HepG2 (cell line): ENCODE results near the gene BANP. TPM values are rescaled to one million over a fixed set of nuclear protein-coding genes. Genes with fewer than 3 reads are reported as not detected.

Experiments
- AHR ChIP-seq: IDR thresholded peaks from 2 replicates; pipeline ENCODE4 v1.6.1; 2018; ENCODE audit warnings: missing genetic modification reagents, missing compliant biosample characterization
- FOXP1 ChIP-seq, 2 experiments: fragments of 450-650 bp in 1 of 2; IDR thresholded peaks; 2 replicates each; pipeline ENCODE4 v1.6.1; 2017 to 2018; ENCODE audit warnings: antibody characterized with exemption in 1 of 2
- GPN1 ChIP-seq: sonication (generic); formaldehyde crosslinking; IDR thresholded peaks from 2 replicates; pipeline ENCODE4 v1.5.1; 2020; ENCODE audit warnings: missing genetic modification reagents, borderline replicate concordance
- HNRNPH1 ChIP-seq: fragments of 200-400 bp; formaldehyde crosslinking; optimal IDR thresholded peaks from 2 replicates; pipeline ENCODE3; 2017; ENCODE audit warnings: mild to moderate bottlenecking, low read depth, low read length
- HNRNPK ChIP-seq: fragments of 200-400 bp; formaldehyde crosslinking; IDR thresholded peaks from 2 replicates; pipeline ENCODE4 v1.6.1; 2018; ENCODE audit warnings: low read length, low read depth, moderate library complexity, mild to moderate bottlenecking; ENCODE audit not compliant: poor library complexity, severe bottlenecking
- NCOA2 ChIP-seq: sonication (generic); formaldehyde crosslinking; IDR thresholded peaks from 2 replicates; pipeline ENCODE4 v1.8.0; 2022; ENCODE audit warnings: inconsistent platforms
- ZC3H13 ChIP-seq: sonication (generic); formaldehyde crosslinking; IDR thresholded peaks from 2 replicates; pipeline ENCODE4 v1.8.1; 2023; ENCODE audit warnings: mild to moderate bottlenecking, missing genetic modification reagents, moderate library complexity
- ZNF12 ChIP-seq: sonication (generic); formaldehyde crosslinking; IDR thresholded peaks from 2 replicates; pipeline ENCODE4 v1.5.0; 2020; ENCODE audit warnings: missing genetic modification reagents
- ZNF260 ChIP-seq: sonication (generic); formaldehyde crosslinking; IDR thresholded peaks from 2 replicates; pipeline ENCODE4 v1.4.0; 2020; ENCODE audit warnings: missing genetic modification reagents, low read depth, mild to moderate bottlenecking, borderline replicate concordance
- ZNF263 ChIP-seq: sonication (generic); formaldehyde crosslinking; IDR thresholded peaks from 2 replicates; pipeline ENCODE4 v1.4.0; 2020; ENCODE audit warnings: missing genetic modification reagents
- ZNF264 ChIP-seq: sonication (generic); formaldehyde crosslinking; IDR thresholded peaks from 2 replicates; pipeline ENCODE4 v1.4.0; 2020; ENCODE audit warnings: missing genetic modification reagents
- ZNF367 ChIP-seq: sonication (generic); formaldehyde crosslinking; IDR thresholded peaks from 2 replicates; pipeline ENCODE4 v1.4.0; 2020; ENCODE audit warnings: missing genetic modification reagents, borderline replicate concordance
- ZNF557 ChIP-seq: sonication (generic); formaldehyde crosslinking; IDR thresholded peaks from 2 replicates; pipeline ENCODE4 v1.4.0; 2020; ENCODE audit warnings: missing genetic modification reagents
- ZNF615 ChIP-seq: sonication (generic); formaldehyde crosslinking; IDR thresholded peaks from 2 replicates; pipeline ENCODE4 v1.5.0; 2020; ENCODE audit warnings: mild to moderate bottlenecking, missing genetic modification reagents, borderline replicate concordance
- ZNF678 ChIP-seq: sonication (generic); formaldehyde crosslinking; IDR thresholded peaks from 2 replicates; pipeline ENCODE4 v1.4.0; 2020; ENCODE audit warnings: mild to moderate bottlenecking, missing genetic modification reagents
- ZNF891 ChIP-seq: sonication (generic); formaldehyde crosslinking; IDR thresholded peaks from 2 replicates; pipeline ENCODE4 v1.5.0; 2020; ENCODE audit warnings: mild to moderate bottlenecking, missing genetic modification reagents
- ZSCAN12 ChIP-seq: sonication (generic); formaldehyde crosslinking; IDR thresholded peaks from 2 replicates; pipeline ENCODE4 v1.9.0; 2021; ENCODE audit warnings: mild to moderate bottlenecking, missing genetic modification reagents
- polyA plus RNA-seq, 8 experiments: library from polyadenylated mRNA; depleted of rRNA in 3 of 8; stranded (reverse) in 7 of 8; unstranded in 1 of 8; fragments of >200 nt; fragmentation: Illumina TruSeq in 4 of 8; extraction: Trizol in 4 of 8; gene quantifications; 2 replicates each; pipeline versions ENCODE4 v1.2.1 to v1.2.3, GENCODE V29; 2011 to 2016; ENCODE audit warnings: low read depth in 4 of 8, missing spikeins in 1 of 8, mixed read lengths in 1 of 8; ENCODE audit not compliant: insufficient read depth in 1 of 8
- total RNA-seq, 5 experiments: library from RNA; depleted of rRNA; stranded (reverse); fragments of >200 nt; fragmentation: Illumina TruSeq; extraction: Trizol; gene quantifications; 2 replicates each; pipeline ENCODE4 v1.2.3, GENCODE V29; 2016; ENCODE audit warnings: low read depth in 1 of 5
- TF ChIP-seq, protein P1 (sequence below): sonication (generic); formaldehyde crosslinking; IDR thresholded peaks from 2 replicates; pipeline ENCODE4 v1.4.0; 2020; ENCODE audit warnings: mild to moderate bottlenecking, missing genetic modification reagents
- TF ChIP-seq, protein P2 (sequence below): sonication (generic); formaldehyde crosslinking; IDR thresholded peaks from 2 replicates; pipeline ENCODE4 v1.8.1; 2022; ENCODE audit warnings: mild to moderate bottlenecking, missing genetic modification reagents
- TF ChIP-seq, protein P3 (sequence below): sonication (generic); formaldehyde crosslinking; IDR thresholded peaks from 2 replicates; pipeline ENCODE4 v1.4.0; 2020; ENCODE audit warnings: low read depth, mild to moderate bottlenecking, missing genetic modification reagents

The BANP gene
- total and polyA plus RNA-seq, 2 of the 13 experiments (the other 11 are each of a cell fraction or from before 2014, with no cell fraction given), result 20.2 to 23.8 TPM

DNA sequence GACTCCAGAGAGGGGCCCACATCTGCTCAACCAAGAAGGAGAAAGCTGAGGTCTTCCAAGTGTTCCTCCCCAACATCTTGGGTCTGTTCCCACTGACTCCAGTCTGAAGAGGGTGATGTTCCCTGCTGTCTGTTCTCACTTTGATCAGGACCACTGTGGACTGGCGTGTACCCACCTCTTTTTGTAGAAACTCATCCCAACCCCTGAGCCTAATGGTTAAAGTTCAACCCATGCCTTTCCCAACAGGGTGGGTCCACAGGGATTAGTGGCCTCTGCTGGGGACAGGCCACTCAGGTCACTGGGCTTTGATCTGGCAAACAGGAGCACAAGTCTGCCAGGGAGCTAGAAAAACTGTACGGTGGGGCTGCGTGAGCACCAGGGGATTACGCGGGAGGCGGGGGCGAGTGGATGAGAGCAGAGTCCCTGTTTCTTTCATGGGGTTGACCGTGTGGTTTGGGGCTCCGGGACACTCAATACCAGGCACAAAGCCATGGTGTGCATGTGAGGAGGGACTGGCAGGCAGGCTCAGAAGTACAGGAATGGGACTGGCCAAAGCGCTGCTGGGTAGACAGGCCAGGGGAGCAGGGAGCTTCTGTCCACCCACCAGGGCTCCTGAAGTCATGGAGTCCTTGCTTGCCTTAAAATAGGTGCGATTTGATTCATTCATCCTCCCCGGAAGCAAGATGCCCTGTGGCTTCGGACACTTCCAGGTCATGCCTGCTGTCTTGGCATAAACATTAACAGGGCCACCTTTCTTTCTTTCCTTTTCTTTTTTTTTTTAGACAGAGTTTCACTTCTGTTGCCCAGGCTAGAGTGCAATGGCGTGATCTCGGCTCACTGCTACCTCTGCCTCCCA, 14.6 kb upstream of the BANP start, which contains the start of gene CA5A (continued):
- TF ChIP-seq, protein P1, sequence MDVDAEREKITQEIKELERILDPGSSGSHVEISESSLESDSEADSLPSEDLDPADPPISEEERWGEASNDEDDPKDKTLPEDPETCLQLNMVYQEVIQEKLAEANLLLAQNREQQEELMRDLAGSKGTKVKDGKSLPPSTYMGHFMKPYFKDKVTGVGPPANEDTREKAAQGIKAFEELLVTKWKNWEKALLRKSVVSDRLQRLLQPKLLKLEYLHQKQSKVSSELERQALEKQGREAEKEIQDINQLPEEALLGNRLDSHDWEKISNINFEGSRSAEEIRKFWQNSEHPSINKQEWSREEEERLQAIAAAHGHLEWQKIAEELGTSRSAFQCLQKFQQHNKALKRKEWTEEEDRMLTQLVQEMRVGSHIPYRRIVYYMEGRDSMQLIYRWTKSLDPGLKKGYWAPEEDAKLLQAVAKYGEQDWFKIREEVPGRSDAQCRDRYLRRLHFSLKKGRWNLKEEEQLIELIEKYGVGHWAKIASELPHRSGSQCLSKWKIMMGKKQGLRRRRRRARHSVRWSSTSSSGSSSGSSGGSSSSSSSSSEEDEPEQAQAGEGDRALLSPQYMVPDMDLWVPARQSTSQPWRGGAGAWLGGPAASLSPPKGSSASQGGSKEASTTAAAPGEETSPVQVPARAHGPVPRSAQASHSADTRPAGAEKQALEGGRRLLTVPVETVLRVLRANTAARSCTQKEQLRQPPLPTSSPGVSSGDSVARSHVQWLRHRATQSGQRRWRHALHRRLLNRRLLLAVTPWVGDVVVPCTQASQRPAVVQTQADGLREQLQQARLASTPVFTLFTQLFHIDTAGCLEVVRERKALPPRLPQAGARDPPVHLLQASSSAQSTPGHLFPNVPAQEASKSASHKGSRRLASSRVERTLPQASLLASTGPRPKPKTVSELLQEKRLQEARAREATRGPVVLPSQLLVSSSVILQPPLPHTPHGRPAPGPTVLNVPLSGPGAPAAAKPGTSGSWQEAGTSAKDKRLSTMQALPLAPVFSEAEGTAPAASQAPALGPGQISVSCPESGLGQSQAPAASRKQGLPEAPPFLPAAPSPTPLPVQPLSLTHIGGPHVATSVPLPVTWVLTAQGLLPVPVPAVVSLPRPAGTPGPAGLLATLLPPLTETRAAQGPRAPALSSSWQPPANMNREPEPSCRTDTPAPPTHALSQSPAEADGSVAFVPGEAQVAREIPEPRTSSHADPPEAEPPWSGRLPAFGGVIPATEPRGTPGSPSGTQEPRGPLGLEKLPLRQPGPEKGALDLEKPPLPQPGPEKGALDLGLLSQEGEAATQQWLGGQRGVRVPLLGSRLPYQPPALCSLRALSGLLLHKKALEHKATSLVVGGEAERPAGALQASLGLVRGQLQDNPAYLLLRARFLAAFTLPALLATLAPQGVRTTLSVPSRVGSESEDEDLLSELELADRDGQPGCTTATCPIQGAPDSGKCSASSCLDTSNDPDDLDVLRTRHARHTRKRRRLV (CRISPR knock-in tag), result 0 out of 2 replicates have a peak, but pooled peaks have one; percentile 17
- TF ChIP-seq ZNF678, result 0 out of 2 replicates have a peak, but pooled peaks have one; percentile 13
- TF ChIP-seq ZNF12 (CRISPR knock-in tag), result peak; percentile 9; the same call in 1 of the 2 replicates
- no peak for TF ChIP-seq ZNF615 (CRISPR knock-in tag)
- TF ChIP-seq ZNF557 (CRISPR knock-in tag), result no peak
- TF ChIP-seq HNRNPK, result no peak
- TF ChIP-seq FOXP1 (IDR thresholded peaks at IDR 0.05), result no peak
- peak; percentile 56 for TF ChIP-seq FOXP1 (CRISPR knock-in tag; IDR thresholded peaks at IDR 0.05)
- peak; percentile 100 for TF ChIP-seq ZNF264 (CRISPR knock-in tag)
- TF ChIP-seq ZNF263 (CRISPR knock-in tag), result peak; percentile 95
- TF ChIP-seq ZNF891 (CRISPR knock-in tag), result peak; percentile 94
- no peak for TF ChIP-seq ZNF367 (CRISPR knock-in tag)
- TF ChIP-seq, protein P2, sequence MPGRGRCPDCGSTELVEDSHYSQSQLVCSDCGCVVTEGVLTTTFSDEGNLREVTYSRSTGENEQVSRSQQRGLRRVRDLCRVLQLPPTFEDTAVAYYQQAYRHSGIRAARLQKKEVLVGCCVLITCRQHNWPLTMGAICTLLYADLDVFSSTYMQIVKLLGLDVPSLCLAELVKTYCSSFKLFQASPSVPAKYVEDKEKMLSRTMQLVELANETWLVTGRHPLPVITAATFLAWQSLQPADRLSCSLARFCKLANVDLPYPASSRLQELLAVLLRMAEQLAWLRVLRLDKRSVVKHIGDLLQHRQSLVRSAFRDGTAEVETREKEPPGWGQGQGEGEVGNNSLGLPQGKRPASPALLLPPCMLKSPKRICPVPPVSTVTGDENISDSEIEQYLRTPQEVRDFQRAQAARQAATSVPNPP (CRISPR knock-in tag), result no peak
- TF ChIP-seq ZNF260 (CRISPR knock-in tag), result no peak
- peak; percentile 88 for TF ChIP-seq NCOA2 (CRISPR knock-in tag)
- TF ChIP-seq, protein P3, sequence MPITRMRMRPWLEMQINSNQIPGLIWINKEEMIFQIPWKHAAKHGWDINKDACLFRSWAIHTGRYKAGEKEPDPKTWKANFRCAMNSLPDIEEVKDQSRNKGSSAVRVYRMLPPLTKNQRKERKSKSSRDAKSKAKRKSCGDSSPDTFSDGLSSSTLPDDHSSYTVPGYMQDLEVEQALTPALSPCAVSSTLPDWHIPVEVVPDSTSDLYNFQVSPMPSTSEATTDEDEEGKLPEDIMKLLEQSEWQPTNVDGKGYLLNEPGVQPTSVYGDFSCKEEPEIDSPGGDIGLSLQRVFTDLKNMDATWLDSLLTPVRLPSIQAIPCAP, result no peak
- TF ChIP-seq AHR (CRISPR knock-in tag), result peak; percentile 70; the same call in 1 of the 2 replicates
- no peak for TF ChIP-seq ZSCAN12 (CRISPR knock-in tag)
- peak; percentile 81; the same call in 1 of the 2 replicates for TF ChIP-seq ZC3H13 (CRISPR knock-in tag)
- no peak for TF ChIP-seq GPN1 (CRISPR knock-in tag)
- TF ChIP-seq HNRNPH1, result no peak
